HG03095 (cell line): ENCODE data around the gene USH1C.

Experiments used
- ATAC-seq: cut with Tn5 transposase; IDR thresholded peaks from one replicate; pipeline ENCODE4 v1.9.1; 2021; ENCODE audit warnings: moderate library complexity; ENCODE audit not compliant: unreplicated experiment

The USH1C gene

DNA sequence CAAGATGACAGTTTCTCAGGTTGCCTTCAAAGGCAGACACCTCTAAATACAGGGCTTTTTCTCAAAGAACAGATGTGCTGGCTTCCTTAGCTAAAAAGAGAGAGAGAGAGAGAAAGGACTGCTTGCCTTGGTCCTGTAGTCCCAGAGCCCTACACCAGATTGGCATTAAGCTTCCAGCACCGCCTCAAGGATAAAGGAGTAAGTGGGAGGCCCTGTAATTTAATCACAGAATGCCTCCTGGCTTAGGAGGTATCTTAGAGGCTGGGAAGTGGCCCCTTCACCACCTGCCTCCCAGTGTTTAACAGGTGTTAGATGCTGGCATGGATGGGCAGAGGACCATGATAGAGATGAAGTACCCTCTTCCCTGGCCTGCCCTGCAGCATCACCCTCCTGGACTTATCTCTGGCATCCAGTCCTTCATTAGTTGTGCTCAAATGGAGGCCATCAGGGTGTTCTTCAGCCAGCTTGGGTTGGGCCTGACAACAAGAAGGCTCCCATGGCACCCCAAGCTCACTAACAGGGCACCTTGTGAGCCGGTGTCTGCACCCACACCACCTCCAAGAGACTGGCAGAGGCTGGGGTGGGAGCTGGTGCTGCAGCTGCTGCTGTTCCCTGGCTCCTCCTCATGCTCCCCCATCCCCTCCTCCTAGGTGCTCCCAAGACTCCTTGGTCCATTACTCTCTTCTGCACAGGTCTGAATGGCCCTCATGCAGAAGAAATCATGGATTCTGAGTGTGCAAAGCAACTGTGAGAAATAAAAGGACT is 100.1 kb downstream of the USH1C start:
- ATAC-seq, result no peak
